ENCODE measurements around the gene SPOCD1. TPM values are rescaled to one million over a fixed set of nuclear protein-coding genes. Genes with fewer than 3 reads are reported as not detected.

The SPOCD1 gene
- polyA plus RNA-seq, 1 of the 3 experiments (the other 2 are of a cell fraction): 10.7 TPM

DNA sequence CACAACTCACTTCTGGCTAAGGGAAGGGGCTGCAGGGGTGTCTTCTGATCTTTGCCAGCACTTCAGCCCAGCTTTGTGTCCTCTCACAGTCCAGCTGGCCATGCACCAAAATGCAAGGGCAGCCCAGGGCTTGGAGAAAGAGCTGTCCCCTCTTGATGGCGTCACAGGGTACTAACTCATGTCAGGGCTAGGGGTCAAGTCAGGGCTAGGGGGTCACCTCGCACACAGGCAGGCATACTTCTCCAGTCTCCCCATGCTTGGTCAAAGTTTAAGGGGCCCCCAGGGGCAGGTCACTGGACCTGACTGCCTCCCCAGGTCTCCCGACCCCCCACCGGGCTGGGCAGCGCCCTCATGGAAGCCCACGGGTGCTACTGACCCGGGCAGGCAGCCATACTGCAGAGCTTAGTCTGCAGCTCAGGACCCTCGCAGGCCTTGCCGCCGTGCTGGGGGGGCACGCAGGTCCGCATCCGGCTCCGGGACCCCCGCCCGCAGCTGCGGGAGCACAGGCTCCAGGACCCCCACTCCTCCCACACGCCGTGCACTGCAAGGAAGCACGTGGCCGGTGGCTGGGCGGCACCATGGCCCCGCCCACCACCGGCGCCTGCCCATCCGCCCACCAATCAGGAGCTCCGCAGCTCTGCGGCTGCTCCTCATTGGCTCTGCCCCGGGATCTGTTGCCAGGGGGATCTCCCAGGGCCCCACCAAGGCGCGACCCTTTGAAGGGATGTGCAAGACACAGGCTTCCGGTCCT lies 73.2 kb downstream of the SPOCD1 start:
- Histone ChIP-seq H3K9me2 (no peaks in the 10 kb centered on the region), H3K4me2 (no peak overlapping the region), H3K9me3 (no peaks in the 10 kb centered on the region), H3K4me1 (ENCODE audit: control insufficient read depth in 1 of 2, insufficient read depth in 2 of 2, low read depth in 1 of 2, low read length in 1 of 2) (peaks cover 0 to 28% of the 10 kb centered on the region in 2 experiments; a peak in 1 of 4 replicates), H3K27me3 (ENCODE audit: insufficient read depth) (no peaks in the 10 kb centered on the region), H3K4me3 (ENCODE audit: low read depth in 2 of 2, low read length in 1 of 2) (no peak overlapping the region), H2AFZ (ENCODE audit: low read depth) (no peak overlapping the region), H3K79me2 (ENCODE audit: insufficient read depth) (no peaks in the 10 kb centered on the region), H3K9ac (no peak overlapping the region), H3K27ac (ENCODE audit: low read depth in 2 of 2, low read length in 1 of 2) (no peak overlapping the region; a peak in 1 of 4 replicates), H3F3A (replicated peaks; ENCODE audit: insufficient read depth) (no peaks in the 10 kb centered on the region), H3K36me3 (replicated peaks in 1 of 2; ENCODE audit: control insufficient read depth in 1 of 2, insufficient read depth in 2 of 2, low read length in 1 of 2) (peaks cover 0 to 11% of the 10 kb centered on the region in 2 experiments), H4K20me1 (ENCODE audit: insufficient read depth) (peaks cover 13% of the 10 kb centered on the region)
- TF ChIP-seq, protein P1, sequence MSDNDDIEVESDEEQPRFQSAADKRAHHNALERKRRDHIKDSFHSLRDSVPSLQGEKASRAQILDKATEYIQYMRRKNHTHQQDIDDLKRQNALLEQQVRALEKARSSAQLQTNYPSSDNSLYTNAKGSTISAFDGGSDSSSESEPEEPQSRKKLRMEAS (IDR thresholded peaks at IDR 0.05; ENCODE audit: low read depth): no peak
- TF ChIP-seq RCOR1 (IDR thresholded peaks at IDR 0.05; ENCODE audit: low read length): no peak
- TF ChIP-seq MEF2A (IDR thresholded peaks at IDR 0.05; ENCODE audit: borderline replicate concordance, low read depth): no peak
- TF ChIP-seq TEAD4 (IDR thresholded peaks at IDR 0.05; ENCODE audit: borderline replicate concordance, insufficient read depth): no peak
- TF ChIP-seq YY1 (IDR thresholded peaks at IDR 0.05; ENCODE audit: low read depth): no peak
- TF ChIP-seq FOXJ3 (CRISPR knock-in tag; IDR thresholded peaks at IDR 0.05): no peak
- TF ChIP-seq, protein P2, sequence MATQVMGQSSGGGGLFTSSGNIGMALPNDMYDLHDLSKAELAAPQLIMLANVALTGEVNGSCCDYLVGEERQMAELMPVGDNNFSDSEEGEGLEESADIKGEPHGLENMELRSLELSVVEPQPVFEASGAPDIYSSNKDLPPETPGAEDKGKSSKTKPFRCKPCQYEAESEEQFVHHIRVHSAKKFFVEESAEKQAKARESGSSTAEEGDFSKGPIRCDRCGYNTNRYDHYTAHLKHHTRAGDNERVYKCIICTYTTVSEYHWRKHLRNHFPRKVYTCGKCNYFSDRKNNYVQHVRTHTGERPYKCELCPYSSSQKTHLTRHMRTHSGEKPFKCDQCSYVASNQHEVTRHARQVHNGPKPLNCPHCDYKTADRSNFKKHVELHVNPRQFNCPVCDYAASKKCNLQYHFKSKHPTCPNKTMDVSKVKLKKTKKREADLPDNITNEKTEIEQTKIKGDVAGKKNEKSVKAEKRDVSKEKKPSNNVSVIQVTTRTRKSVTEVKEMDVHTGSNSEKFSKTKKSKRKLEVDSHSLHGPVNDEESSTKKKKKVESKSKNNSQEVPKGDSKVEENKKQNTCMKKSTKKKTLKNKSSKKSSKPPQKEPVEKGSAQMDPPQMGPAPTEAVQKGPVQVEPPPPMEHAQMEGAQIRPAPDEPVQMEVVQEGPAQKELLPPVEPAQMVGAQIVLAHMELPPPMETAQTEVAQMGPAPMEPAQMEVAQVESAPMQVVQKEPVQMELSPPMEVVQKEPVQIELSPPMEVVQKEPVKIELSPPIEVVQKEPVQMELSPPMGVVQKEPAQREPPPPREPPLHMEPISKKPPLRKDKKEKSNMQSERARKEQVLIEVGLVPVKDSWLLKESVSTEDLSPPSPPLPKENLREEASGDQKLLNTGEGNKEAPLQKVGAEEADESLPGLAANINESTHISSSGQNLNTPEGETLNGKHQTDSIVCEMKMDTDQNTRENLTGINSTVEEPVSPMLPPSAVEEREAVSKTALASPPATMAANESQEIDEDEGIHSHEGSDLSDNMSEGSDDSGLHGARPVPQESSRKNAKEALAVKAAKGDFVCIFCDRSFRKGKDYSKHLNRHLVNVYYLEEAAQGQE (IDR thresholded peaks at IDR 0.05; ENCODE audit: low read depth, low read length): no peak
- no peak for TF ChIP-seq FOXM1 (IDR thresholded peaks at IDR 0.05; ENCODE audit: low read depth)
- no peak for TF ChIP-seq CHD2 (IDR thresholded peaks at IDR 0.05; ENCODE audit: low read length, partially characterized antibody)
- no peak for TF ChIP-seq GABPA (IDR thresholded peaks at IDR 0.05; ENCODE audit: low read depth)
- TF ChIP-seq POLR2AphosphoS5 (IDR thresholded peaks at IDR 0.05; ENCODE audit: low read depth, low read length): no peak
- TF ChIP-seq NFIC (IDR thresholded peaks at IDR 0.05; ENCODE audit: borderline replicate concordance): no peak
- TF ChIP-seq TCF12 (IDR thresholded peaks at IDR 0.05): no peak
- no peak for TF ChIP-seq SMC3 (IDR thresholded peaks at IDR 0.05; ENCODE audit: low read depth, low read length)
- TF ChIP-seq, protein P3, sequence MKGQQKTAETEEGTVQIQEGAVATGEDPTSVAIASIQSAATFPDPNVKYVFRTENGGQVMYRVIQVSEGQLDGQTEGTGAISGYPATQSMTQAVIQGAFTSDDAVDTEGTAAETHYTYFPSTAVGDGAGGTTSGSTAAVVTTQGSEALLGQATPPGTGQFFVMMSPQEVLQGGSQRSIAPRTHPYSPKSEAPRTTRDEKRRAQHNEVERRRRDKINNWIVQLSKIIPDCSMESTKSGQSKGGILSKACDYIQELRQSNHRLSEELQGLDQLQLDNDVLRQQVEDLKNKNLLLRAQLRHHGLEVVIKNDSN (IDR thresholded peaks at IDR 0.05; ENCODE audit: borderline replicate concordance, low read depth): no peak
- no peak for TF ChIP-seq NRF1 (IDR thresholded peaks at IDR 0.05; ENCODE audit: low read depth, low read length)
- no peak for TF ChIP-seq SIN3A (IDR thresholded peaks at IDR 0.05; ENCODE audit: borderline replicate concordance, low read depth, low read length)
- TF ChIP-seq JUND (IDR thresholded peaks at IDR 0.05): no peak
- TF ChIP-seq ELF1 (IDR thresholded peaks at IDR 0.05): no peak
- POLR2A ChIA-PET: interaction anchor here (0.5 to 1.1 kb wide), 3 partner anchors 27 to 42 kb away, joined by 3 read pairs; no protein-coding TSS in a partner anchor
- DNase-seq: peak; percentile 74
- WGBS (ENCODE audit: low lambda C conversion rate): 78% methylated on average over 6 of the region's 32 CpGs
- CTCF ChIA-PET: interaction anchor here (0.9 to 3.9 kb wide), 6 partner anchors 17 to 78 kb away, joined by 3 to 33 read pairs (median 4); partner anchors contain the start of gene COL16A1

Small RNA genes lying within 50 kb of the gene (small RNA-seq; reads per million reads assigned to genes)
- 0 to 0.21 (median 0) reads per million in 7 experiments for gene MIR4254

Other genes starting within 250 kb of the SPOCD1 start
- 0.23 TPM in 1 of 2 replicates, not detected in the other for gene TINAGL1, start 239.5 kb downstream of the SPOCD1 start, polyA plus RNA-seq (2012; rRNA removed)
- 0.03 TPM in 1 of 2 replicates, not detected in the other for gene HCRTR1, start 198.3 kb downstream of the SPOCD1 start, polyA plus RNA-seq (2012; rRNA removed)
- gene PEF1, start 171.1 kb downstream of the SPOCD1 start, polyA plus RNA-seq (2012; rRNA removed): 51.9 and 63.4 TPM in 2 replicates
- 9.0 and 10.4 TPM in 2 replicates for gene COL16A1, start 112.0 kb downstream of the SPOCD1 start, polyA plus RNA-seq (2012; rRNA removed)
- 10.6 and 13.0 TPM in 2 replicates for gene ADGRB2, start 51.7 kb downstream of the SPOCD1 start, polyA plus RNA-seq (2012; rRNA removed)
- gene PTP4A2, start 122.3 kb upstream of the SPOCD1 start, polyA plus RNA-seq (2012; rRNA removed): 41.7 and 46.7 TPM in 2 replicates
- gene KHDRBS1, start 197.8 kb upstream of the SPOCD1 start, polyA plus RNA-seq (2012; rRNA removed): 37.7 and 52.8 TPM in 2 replicates

Measured in SK-N-SH (cell line).